K562 (cell line): ENCODE data around the gene FARP1. TPM values are rescaled to one million over a fixed set of nuclear protein-coding genes. Genes with fewer than 3 reads are reported as not detected.

Source experiments
- CBX2 ChIP-seq: fragments of 200-600 bp; sonication (generic); IDR thresholded peaks from one replicate; pipeline ENCODE4 v1.6.1; 2012; ENCODE audit warnings: mild to moderate bottlenecking, low read length, inconsistent platforms; ENCODE audit not compliant: insufficient read depth, poor library complexity, severe bottlenecking
- CTCF ChIP-seq, 3 experiments: IDR thresholded peaks in 2 of 3; conservative IDR thresholded peaks in 1 of 3; 2 replicates each; pipeline ENCODE4 v1.5.1; 2011 to 2012; ENCODE audit warnings: low read length in 3 of 3, mild to moderate bottlenecking in 3 of 3, control low read depth in 2 of 3, improper control_type of control experiment in 1 of 3, inconsistent platforms in 1 of 3, low read depth in 1 of 3, mixed read lengths in 1 of 3, moderate library complexity in 1 of 3; ENCODE audit not compliant: insufficient read depth in 2 of 3
- HNRNPK ChIP-seq: fragments of 200-400 bp; formaldehyde crosslinking; IDR thresholded peaks from one replicate; pipeline ENCODE4 v1.6.1; 2018; ENCODE audit warnings: mild to moderate bottlenecking, low read depth, low read length; ENCODE audit not compliant: poor library complexity, severe bottlenecking
- MITF ChIP-seq: IDR thresholded peaks from 2 replicates; pipeline ENCODE4 v1.6.1; 2014; ENCODE audit warnings: antibody characterized with exemption
- NFE2L1 ChIP-seq: fragments of 450-650 bp; IDR thresholded peaks from 2 replicates; pipeline ENCODE4 v1.6.1; 2016; ENCODE audit warnings: missing genetic modification characterization, low read depth, mild to moderate bottlenecking, missing compliant biosample characterization, moderate library complexity, borderline replicate concordance
- ZNF449 ChIP-seq: fragments of 250-450 bp; sonication (Bioruptor Pico); IDR thresholded peaks from 2 replicates; pipeline ENCODE4 v1.8.0; 2022; ENCODE audit warnings: moderate library complexity, mild to moderate bottlenecking, inconsistent platforms
- polyA plus RNA-seq, 8 experiments: library from polyadenylated mRNA; depleted of rRNA in 4 of 8; stranded (reverse) in 5 of 8; unstranded in 3 of 8; fragments of >200 nt; fragmentation: Nextera tagmentation in 2 of 8; fragmentation: Illumina TruSeq in 1 of 8; extraction: Ambion mirVana in 2 of 8; extraction: Trizol in 1 of 8; gene quantifications; 2 replicates each; pipeline versions ENCODE4 v1.2.1 to v1.2.3, GENCODE V29; 2011 to 2014; ENCODE audit warnings: inconsistent platforms in 1 of 8, missing spikeins in 1 of 8
- total RNA-seq, 7 experiments: library from RNA; depleted of rRNA in 6 of 7; stranded (reverse); fragments of >200 nt in 6 of 7; fragmentation: Illumina TruSeq in 2 of 7; extraction: Trizol in 2 of 7; gene quantifications; 2 replicates each; pipeline versions ENCODE4 v1.2.1 to v1.2.3, GENCODE V29; 2011 to 2021; ENCODE audit warnings: low replicate concordance in 1 of 7

FARP1 gene
- total and polyA plus RNA-seq, 9 of the 15 experiments (the other 6 are each of a cell fraction or from before 2014, with no cell fraction given), result 0.03 to 0.29 (median 0.05) TPM; not detected in 3

GRCh38 chr13:98286799-98287198 lies 143.9 kb downstream of the FARP1 start (continued):
- TF ChIP-seq MITF (no peak), ZNF449 (CRISPR knock-in tag) (no peak), NFE2L1 (tag) (no peak), HNRNPK (no peak), CTCF (IDR thresholded peaks at IDR 0.05 in 2 of 3, conservative IDR thresholded peaks at IDR 0.05 in 1 of 3; ENCODE audit: insufficient read depth in 2 of 3, low read depth in 1 of 3, low read length in 3 of 3) (no peak), CBX2 (no peak)
